DMS153 treated with DMSO at 0.1 percent for 48 hours (cell line): ENCODE results near the gene MAGI1.

ENCODE experiments used
- DNase-seq: peaks from one replicate; lab custom pipeline; 2025; ENCODE audit not compliant: unreplicated experiment; lab: John Stamatoyannopoulos, UW

MAGI1 gene

GRCh38 chr3:66015841-66016240 lies 22.9 kb downstream of the MAGI1 start:
- DNase-seq, result no peak

DNA sequence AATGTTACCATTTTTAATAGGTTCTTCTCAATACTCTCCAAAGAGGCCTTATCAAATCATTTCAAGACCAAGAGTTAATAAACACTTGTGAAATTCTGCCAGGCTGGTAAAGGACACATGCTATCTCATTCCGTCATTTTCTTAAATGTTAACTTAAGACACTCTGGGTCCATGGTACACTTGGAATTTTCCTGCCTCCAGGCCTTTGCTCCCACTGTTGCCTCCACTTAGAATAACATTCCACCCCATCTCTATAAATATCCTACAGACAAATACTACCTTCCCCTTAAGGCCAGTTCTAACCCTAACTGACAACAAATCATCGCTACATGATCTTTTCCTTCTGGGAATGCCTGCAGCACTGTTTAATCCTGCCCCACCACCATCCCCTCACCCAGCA lies 24.1 kb downstream of the MAGI1 start:
- no peak for DNase-seq

- no peak for DNase-seq
These were observed 24.7 kb downstream of the MAGI1 start for GRCh38 chr3:66014056-66014455.

GRCh38 chr3:66012711-66013110 lies 26.0 kb downstream of the MAGI1 start:
- no peak for DNase-seq

DNA sequence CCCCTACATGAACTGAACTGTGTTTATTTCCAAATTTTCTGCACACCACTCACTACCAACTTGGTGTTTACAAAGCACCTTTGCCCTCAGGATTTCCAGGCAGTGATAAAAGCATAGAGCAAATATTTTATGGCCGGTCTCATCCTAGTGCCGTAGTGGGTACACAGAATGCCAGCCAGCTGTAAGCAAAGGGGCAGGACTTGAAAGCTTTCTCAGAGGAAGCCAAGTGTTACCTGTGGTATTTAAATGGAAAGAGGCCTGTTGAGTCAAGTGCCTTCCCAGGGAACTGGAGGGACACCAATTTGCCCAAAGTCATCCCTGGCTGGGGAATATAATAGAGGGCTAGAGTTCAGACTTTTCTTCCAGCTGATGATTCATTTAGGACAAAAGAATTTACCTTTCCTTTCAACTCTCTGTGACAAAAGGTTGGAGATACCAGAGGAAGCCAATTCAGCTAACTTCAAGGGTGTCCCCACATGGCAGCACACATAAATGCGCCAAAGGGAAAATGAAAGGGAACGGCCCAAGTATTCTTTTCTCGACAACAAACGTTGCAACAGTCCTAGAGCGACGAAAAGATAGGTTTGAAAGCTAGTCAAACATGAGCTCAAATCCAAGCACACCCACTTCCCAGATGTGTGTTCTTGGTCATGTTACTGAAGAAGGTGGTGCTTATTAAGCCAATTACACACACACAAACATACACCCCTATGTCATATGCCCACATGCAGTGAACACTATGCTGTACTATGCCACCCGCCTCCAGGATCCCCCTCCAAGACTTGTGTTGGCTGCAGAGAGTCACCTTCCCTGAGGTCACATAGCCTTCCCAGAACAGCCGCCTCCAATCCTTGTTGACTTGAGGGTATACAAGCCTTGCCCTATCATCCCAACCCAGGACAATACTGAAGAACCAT lies 27.7 kb downstream of the MAGI1 start:
- DNase-seq, result no peak

DNA sequence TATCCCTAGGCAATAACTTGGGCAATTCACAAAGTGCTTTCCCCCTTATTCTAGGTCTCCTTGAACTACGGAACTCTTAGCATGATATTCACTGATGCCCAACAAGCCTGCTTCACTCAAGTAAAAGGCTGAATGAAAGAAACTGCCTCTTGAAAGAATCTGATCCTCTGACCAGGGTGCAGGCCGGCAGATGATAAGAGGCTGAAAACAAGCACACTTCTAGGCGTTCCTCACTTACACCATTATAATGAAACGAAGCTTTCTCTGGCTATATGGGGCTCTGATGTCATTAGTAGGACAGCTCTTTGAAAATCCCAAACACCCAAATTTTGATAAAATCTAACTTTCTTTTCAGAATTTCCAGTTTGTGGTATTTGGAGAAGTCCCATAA lies 28.4 kb downstream of the MAGI1 start:
- no peak for DNase-seq

GRCh38 chr3:66004244-66004643 lies 34.5 kb downstream of the MAGI1 start:
- DNase-seq, result no peak

DNA sequence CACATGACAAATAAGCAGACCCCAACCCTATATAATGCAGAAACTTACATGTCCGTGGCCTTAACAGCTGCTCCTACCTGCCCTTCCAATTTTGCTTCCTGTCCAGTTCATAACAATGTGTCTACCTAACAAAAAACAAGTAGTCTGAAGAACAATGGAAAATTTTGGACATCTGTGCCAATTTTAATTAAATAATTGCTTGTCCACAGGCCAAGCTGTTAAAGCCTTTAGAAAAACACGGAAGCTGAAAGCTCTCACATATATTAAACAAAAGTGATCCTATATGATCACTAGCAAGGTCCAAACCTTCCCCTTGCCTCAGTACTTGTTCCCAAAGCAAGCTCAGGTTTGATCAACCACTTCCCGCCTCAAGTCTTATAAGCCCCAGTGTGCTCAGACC lies 37.1 kb downstream of the MAGI1 start:
- no peak for DNase-seq

- DNase-seq, result no peak
These were observed 38.2 kb downstream of the MAGI1 start for GRCh38 chr3:66000506-66000905.

- DNase-seq, result no peak
These were observed 39.1 kb downstream of the MAGI1 start for GRCh38 chr3:65999606-66000005.

DNA sequence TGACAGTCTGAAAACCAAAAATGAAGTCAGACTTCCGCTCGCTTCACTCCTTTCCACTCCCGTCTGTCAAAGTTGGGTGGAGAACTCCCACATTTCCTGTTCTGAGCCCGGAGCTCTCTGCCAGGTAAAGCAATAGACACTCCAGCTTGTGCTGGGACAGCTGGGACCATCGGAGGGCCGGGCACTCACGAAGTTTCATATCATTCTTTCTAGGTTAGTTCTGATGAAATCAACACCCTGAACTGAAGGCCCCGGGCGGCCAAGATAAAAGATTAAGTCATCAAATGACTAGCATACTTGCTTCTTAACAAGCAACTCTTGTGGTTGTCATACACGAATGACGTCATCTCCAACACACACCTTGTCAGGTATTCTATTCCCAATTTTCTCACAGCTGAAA lies 42.1 kb downstream of the MAGI1 start:
- no peak for DNase-seq

- DNase-seq, result no peak
These were observed 43.2 kb downstream of the MAGI1 start for GRCh38 chr3:65995515-65995914.

DNA sequence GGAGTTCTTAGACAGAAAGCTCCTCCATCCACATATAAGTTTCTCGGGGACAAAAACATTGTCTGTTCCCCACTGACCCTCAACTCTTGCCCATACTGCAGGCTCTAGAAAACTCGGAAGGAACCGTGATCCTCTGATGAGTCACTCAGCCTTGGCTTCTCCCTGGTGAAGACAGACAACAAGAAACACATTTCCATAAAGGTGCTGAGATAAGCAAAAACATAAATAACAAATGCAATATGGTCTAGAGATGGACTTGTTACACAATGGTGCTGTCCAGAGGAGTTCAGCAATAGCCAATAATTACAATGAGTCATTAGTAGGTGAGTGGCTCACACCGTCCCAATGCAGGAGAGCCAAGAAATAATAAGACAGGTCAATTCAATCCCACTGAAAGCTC lies 43.7 kb downstream of the MAGI1 start:
- DNase-seq, result no peak

DNA sequence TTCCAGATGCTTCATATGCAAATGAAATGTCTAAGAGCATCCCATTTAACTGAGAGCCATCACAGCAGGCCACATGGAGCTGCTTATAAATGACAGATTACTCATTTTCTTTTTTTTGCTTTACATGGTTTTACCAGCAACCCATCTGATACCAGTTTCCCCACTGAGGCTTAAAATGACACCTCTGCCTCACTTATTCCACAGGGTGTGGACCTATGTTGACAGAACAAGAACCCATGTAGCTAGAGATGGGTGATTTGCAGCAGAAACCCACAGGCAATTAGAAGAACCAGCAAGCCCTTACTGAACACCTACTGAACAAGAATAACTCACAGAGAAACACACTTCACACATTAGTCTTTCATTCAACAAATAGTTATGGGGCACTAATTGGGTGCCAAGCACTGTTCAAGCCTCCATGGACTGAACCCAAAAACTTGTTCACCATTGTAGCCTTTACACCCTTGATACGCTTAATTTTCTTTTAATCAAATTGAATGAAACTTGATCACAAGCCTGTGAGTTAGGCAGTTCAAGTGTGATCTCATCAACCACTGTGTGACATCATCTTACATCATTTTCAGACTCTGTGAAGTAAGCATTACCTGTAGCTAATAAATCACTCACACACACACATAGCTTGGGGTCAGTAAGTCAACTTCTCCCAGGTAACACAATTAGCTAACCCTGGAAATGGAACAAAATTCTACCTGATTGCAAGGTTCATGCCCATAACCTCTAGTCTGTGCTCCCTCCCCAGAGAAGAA lies 45.4 kb downstream of the MAGI1 start:
- no peak for DNase-seq

DNA sequence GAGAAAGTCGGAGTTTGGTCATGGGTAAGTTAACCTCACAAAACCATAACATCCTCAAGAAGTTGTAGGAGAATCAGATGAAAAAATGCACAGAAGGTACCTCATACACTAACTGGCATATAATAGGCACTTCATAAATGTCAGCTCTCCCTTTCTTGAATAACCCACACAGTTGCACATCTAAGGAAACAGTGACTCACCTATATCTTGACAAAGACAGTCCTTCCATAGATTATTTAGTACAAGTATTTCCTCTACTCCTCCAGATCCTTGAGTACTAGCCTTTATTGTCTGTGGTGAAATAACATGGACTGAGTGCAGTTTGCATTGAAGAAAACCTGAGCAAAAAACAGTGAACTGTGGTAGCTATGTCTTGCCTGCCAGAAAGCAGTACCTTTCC lies 46.6 kb downstream of the MAGI1 start:
- no peak for DNase-seq

- DNase-seq, result no peak
These were observed 50.1 kb downstream of the MAGI1 start for GRCh38 chr3:65988411-65989180.

DNA sequence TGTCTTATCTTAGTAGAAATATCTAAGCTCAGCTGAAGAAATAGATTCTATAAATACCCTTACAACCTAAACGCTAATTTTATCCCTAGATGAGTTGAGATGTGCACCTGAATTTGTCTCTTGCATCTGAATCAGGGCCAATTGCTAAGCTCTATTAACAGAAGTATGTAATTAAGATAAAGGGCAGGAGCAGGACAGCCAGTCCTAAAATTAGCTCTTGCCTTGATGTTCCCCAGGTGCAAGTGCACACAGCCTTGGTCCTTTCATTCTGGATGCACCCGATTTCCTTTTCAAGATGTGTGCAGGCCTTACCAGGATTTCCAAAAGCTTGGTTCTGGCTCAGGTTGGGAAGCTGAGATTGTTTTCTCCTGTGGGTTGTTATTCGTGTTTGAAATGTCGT lies 52.4 kb downstream of the MAGI1 start:
- no peak for DNase-seq

DNA sequence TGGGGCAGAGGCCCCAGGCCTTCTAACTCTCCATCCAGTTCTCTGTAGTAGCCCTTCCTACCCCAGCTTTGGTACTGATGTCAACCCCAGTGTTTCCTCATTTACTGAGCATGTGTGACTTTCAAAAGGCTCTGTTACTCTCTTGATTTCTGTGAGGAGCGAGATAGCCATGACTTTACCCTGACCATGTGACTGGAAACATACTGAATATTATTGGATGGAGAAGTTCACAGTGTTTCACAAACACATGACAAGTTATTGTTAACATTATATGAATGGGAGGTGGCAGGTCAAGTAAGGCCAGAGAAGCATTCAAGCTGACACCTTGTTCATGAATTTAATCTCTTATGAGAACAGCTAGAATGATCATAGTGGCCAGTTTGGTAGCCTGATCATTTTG lies 53.7 kb downstream of the MAGI1 start:
- no peak for DNase-seq

DNA sequence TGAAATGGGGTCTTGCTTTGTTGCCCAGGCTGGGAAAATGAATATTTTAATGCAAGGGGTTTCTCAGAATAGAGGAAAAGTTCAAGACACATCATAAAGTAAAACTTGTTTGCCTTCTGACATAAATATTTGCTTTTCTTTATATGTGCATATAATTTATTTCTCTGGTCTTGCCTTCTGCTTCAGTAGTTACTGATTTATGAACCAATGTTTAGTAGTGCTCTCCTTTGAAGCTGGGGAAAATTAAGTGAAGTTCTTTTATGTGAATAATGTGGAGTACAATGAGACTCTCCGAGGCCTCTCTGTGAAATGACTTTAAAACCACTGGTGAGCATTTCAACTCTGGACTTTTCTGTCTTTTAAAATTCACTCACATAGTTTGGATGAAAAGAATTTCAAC lies 55.6 kb downstream of the MAGI1 start:
- no peak for DNase-seq

- DNase-seq, result no peak
These were observed 59.0 kb downstream of the MAGI1 start for GRCh38 chr3:65979731-65980130.

- DNase-seq, result no peak
These were observed 59.6 kb downstream of the MAGI1 start for GRCh38 chr3:65979162-65979561.

- DNase-seq, result no peak
These were observed 60.6 kb downstream of the MAGI1 start for GRCh38 chr3:65978116-65978515.
